ENCODE data around the gene SEBOX.

- TF ChIP-seq CTCF (IDR thresholded peaks at IDR 0.05) (no peak), POLR2A (IDR thresholded peaks at IDR 0.05) (no peak)
These were observed 21.0 kb downstream of the SEBOX start for GRCh38 chr17:28344011-28344410.

All from thyroid gland (tissue), 4 donors.